NCI-H2227 (cell line): ENCODE data around the gene NHS.

Source experiments
- DNase-seq: peaks from one replicate; lab custom pipeline; 2025; ENCODE audit not compliant: unreplicated experiment; lab: John Stamatoyannopoulos, UW

NHS gene

DNA sequence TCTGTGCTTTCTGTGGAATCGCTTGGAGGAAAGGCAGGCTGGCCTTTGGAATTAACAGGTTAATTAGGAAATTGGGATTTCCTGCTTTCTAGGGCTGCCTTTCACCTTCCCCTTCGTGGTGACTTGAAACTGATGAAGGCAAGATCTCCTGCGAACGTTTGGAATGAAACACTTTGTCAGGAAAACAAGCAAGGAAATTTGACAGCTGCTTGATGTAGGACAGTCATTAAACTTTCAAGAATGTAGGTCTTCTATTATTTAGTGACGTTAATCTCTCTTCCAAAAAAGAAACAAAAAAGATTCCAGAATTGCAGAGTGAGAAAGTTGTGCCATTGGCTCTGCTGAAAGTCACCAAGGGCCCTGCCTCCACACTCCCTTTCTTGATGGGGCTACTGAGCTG lies 206.6 kb downstream of the NHS start:
- DNase-seq: no peak

DNA sequence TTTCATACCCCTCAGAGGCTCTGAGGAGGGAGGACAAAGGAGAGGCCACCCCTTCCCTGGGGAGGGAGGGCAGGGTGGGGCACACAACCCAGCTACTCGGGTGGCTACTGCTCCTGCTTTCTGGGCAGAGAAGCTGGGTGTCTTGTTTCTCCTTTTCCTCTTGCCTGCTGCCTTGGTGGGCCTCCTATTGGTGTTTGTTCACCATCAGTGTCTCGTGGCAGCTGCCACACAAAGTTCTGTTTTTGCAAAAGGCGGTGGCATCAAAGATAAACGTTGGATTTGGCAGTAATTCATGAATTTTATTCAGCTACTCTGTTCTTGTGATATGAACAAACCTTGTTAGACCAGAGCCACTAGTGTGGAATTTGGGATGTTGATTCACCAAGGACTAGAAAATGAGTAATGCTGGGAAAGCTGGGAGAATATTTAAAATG lies 209.3 kb downstream of the NHS start:
- DNase-seq: no peak

DNA sequence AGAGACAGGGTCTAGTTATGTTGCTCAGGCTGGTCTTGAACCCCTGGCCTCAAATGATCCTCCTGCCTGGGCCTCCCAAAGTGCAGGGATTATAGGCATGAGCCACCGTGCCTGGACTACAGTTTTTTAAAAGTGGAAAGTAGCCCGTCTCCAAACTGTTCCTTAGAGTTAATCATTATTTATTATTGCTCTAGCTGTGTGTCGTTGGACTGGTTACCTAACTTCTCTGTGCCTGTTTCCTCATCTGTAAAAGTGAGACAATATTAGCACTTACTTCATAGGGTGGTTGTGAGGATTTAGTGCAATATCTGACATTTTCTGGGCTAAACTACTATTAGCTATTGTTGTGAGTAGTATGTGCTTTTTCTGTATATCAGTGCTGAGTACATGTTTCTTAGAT lies 210.0 kb downstream of the NHS start:
- DNase-seq: no peak

DNA sequence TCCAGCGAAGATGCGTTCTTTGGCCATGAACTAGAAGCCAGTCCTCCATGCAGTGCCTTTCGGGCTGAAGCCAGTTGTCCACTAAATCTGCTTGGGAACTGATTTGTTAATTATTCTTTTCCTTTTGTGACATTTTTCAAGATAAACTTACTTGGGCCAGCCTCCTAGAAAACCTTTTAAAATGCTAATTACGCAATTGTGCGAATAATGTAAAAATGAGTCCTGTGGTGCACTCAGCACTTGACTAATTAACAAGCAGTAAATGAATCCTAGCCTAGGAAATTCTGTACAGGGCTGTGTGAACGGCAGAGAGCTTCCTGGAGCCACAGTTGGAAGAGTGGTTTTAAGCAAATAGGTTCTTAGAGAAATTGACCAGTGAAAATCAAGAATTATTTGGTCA lies 212.4 kb downstream of the NHS start:
- DNase-seq: no peak

DNA sequence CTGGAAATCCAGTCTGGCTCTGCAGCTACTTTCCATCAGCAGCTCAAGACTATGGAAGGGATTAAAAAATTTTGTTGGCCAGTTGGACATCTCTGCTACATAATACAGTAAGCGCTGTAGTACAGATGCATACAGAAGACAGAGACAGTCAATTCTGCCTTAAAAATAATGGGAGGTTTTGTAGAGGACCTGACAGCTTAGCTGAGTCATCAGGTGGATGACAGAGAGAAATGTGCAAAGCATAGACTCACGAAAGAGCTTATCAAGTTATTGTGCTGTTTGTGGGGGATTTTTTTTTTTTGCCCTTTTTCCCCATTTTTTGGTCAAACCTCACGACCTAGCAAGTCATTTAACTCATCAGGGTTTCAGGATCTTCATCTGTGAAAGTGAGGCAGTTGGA lies 213.3 kb downstream of the NHS start:
- DNase-seq: no peak

DNA sequence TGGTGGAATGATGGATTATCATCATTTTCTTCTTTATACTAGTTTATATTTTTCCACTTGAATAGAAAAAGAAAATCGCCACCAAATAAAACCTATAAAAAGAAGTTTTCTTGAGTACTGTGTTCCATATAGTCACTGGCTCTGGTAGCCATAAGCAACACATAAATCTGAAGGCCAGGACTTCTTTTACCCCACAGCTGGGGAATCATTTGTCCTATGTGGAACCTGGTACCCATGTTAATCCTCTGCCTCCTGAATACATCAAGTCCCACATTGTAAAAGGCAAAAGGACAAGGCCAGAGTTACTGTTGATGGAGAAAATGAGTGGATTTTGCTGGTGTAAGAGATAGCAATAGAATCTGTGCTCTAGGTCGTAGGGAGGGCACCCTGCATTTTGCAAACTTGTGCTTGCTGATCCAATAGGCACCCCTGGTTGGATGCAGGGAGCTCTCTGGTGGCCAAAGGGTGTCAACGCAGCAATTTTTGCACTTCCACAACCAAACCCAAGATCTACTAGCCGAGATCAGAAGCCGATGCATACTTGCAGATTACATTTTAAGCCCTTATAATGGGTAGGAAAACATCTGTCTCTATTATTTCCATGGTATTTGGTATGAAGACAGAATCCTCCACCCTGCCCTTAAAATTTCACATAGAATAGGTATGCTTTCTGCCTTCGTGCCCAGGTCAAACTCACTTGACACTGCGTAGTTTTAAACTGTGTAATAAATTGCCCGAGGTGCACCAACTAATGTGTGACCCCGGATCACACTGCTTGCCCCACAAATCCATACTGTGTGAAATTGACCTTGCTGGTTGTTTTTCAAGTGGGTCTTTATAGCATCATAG lies 216.1 kb downstream of the NHS start:
- peak; percentile 78 for DNase-seq

DNA sequence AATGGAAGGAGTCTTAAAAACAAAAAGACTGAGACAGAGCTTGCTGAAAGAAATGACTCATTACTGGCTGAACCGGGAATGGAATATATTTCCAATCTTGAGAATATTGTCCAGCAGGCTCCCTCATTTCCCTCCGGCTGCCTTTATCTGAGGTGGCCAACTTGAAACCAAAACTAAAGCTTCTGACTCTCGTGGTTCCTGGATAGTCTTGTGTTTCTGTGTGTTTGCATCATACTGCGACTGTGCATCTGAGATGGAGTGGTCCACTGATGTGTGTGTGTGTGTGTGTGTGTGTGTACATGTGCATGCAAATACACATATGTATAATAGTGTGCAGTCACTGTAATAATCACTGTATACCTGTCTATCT lies 216.7 kb downstream of the NHS start:
- no peak for DNase-seq

DNA sequence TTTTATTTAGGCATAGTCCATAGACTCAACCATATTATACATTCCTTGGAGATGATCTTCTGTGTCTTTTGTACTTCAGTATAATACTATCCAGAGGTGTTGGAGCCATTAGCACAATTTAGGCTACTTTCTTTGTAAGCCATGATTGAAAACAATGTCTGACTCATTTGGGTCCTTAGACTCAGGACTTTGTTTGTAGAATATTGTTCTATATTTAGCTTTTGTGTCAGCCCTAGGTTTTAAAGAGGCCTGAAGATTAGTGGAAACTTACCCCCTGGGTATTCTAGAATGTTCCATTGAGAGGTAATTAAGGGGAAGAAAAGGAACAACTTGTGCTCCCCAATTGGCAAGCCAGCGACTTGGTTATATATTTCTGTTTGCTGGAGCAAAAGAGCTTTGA lies 217.1 kb downstream of the NHS start:
- DNase-seq: no peak

DNA sequence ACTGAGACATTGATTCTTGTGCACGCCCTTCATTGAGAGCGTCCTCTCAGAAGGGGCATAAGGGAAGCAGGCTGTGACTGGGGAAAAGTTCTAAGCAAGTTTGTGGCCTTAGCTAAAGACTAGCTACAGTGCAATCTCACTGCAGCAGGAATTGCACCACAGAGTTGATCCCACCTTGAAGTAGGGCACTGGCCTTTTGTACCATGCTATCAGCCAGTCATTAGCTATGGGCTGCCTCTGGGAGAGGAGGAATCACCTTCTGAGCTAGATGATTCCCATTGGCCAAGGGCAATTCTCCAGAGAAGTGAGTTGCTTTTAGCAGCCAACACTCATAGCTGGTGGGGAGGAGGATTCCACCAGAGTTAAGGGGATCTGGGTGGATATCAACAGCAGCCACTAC lies 219.7 kb downstream of the NHS start:
- no peak for DNase-seq

DNA sequence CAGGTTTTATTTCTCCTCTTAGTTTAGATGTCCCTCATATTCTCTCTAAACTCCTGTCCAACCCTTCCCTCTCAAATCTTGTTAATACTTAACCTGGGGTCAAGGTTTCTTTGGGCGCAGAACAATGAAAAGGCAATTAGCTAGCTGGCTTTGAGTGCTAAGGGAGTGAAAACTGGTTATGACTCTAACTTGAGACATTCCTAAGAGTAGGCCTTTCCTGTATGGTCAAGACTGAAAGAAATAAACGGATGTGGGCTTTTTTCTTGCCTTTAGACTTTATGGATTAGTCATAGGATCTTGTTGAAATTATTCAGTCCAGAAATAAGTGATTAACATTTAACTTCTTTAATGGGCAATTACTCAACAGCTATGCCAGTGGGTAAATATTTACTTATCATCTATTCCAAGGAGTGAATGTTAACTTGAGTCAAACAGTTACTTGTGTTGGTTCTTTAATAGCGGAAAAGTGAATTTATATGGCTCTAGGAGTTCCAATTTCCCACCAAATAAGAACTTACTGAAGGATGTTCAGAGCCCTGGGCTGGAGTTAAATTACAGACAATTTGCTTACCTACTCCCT lies 220.5 kb downstream of the NHS start:
- DNase-seq: no peak

DNA sequence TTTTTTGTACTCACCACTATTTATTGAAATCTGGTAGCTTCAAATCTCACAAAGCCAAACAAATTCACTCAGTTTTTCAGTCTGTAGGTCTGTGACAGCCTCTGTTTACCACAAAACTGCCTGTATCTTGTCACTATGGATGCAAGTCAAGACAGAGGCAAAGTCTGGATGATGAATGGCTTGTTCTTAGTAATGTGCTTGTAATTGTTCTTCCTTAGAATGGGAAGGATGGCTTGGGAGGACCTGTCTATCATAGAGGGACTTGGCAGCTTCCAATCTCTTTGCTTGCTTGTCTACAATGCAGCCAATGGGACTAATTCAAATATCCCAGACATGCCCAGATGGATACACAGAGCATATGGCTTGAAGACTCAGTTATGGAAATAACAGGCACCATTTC lies 221.1 kb downstream of the NHS start:
- DNase-seq: no peak

DNA sequence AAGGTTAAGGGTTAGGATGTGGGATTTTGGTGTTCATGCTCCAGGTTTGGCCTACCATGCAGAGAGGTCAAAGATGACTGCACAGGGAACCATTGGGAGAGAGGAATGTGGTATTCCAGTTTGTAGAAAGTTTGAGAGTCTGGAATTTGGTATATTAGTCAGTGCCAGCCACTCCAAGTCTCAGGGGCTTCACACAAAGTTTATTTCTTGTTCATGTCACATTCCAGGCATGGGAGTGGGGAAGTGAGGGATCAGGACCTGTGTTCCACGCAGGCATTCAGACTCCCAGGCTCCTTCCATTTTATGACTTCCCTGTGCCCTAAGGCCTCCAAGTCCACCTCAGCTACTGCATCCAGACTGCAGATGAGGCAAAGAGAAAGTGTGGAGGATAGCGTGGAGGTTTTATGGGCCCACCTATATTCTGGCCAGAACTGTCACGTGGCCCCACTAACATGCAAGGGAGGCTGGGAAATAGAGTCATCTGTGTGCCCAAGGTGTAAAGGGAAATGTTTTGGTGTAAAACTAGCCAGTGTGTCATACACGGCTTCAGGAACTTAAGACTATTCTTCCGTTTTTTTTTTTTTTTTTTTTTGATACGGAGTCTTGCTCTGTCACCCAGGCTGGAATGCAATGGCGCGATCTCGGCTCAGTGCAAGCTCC lies 221.7 kb downstream of the NHS start:
- DNase-seq: no peak

DNA sequence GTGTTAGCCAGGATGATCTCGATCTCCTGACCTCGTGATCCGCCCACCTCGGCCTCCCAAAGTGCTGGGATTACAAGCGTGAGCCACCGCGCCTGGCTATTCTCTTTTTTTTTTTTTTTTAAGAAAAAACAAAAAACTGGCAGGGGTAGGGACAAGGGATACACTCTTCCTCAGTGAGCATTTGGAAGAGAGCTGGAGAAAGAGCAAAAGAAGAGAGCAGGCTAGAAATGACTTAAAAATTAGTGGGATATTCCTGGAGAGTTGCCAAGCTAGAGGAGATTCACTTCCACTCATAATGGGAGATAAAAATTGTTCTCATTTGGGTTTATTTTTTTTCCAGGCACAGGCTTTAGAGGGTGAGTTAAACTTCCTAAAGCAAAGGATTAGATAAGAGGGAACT lies 222.3 kb downstream of the NHS start:
- DNase-seq: no peak

DNA sequence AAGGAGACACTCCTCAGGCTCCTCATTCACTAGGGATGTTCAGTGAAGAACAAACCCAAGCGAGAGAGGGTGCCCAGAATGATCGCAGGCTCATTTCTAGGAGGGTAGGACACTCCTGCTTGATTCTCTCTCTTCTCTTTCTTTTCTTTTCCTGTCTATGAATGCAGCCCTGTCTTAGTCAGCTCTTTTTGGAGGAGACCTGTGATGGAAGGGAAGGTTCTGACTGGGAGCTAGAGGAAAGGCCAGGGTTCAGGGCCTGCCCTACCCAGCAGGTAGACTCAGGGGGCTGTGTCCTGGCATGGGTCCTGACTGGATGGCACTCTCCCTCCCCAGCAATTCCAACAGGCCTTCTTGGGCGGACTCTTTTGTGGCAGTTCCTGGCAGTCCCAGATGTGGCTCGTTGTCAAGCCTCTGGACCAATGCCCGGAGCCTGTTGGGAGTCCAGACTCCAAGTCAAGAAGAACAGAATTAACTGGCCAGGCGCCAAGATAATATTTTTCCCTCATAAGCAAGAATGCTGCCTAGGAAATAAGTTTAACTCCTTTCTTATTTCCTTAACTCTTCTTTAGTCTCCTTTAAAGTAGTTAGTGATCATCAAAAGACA lies 222.9 kb downstream of the NHS start:
- DNase-seq: peak; percentile 35

DNA sequence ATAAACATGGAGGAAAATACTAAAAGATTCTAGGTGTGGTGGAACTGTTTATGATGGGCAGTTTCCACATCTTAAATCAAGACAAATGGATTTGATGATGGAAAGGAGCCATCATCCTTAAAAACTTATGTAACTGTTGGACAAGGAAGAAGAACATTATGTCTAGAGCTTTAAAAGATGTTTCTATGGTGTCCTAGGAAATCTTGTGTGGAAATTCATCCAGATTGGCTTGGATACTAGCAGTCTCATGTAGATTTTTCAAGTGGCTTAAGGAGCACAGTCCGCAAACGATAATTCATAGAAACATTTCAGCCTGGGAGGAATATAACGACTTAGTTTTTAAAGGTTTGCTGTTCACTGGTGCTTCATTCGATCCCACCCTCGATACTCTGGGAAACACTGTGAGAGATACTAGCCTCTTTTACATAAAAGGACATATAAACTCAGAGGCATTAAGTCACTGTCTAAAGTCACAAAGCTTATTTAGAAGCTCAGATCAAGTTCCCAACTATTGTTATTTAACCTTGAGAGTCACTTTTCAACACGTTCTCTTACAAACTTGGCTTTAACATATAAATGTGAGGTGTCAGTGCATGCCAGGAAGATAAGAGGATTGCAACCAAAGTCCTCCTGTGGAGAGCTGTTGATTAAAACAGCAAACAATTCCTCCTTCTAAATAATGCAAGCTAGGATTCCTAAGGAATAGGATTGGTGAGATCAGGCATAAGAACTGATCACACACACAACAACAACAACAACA lies 226.6 kb downstream of the NHS start:
- no peak for DNase-seq

DNA sequence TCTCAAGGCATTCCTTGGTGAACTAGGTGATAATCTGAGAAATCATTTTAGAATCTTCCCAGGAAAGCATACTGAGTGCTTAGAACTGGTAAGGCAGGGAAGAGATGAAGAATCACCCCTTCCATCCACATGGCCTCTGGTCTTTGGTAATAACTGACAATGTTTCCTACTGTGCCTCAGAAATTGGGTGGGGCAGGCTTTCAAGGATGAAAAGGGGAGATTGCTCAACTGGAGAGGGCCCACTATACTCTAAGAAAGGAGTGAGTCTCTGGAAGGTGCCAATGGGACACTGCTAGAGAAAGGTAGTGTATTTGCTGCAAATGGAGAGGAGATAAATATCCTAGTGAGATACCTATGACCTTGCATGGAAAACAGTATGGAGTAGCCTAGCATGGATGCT lies 227.2 kb downstream of the NHS start:
- no peak for DNase-seq

DNA sequence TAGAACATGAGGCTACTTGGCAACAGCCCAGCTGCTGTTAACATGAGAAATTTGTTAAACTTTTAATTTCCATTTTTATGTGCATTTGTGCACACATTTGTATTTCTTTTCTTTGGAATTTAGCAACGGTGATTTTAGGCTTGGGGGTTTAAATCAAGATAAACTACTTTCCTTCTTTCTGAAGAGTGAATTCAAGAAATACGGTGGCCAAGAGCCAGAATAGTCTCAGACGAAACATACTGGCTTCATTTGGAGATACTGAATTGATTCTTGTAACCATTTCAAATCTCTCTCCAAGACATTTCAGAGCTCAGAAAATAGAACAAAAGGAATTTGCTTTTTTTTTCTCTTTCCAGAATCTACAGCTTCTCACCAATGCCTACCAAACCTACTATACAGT lies 228.2 kb downstream of the NHS start:
- no peak for DNase-seq

DNA sequence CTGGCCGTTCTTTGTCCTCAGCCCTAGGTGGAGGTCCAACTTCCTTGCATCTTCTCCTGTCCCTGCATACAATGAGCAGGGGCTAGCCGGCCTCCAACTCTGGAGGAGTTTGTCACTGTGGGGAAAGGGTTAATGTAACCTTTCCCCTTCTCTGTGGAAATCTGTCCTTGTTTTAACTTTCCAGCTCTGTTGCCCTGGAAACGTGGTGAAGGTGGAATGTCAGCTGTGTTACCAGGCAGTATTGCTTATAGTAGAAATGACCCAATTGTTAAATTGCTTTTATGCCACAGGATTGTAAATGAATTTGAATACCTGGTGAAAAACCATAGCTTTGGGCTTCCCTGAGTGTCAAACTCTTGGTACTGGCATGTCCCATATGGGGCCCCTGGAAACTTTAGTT lies 230.7 kb downstream of the NHS start:
- no peak for DNase-seq

DNA sequence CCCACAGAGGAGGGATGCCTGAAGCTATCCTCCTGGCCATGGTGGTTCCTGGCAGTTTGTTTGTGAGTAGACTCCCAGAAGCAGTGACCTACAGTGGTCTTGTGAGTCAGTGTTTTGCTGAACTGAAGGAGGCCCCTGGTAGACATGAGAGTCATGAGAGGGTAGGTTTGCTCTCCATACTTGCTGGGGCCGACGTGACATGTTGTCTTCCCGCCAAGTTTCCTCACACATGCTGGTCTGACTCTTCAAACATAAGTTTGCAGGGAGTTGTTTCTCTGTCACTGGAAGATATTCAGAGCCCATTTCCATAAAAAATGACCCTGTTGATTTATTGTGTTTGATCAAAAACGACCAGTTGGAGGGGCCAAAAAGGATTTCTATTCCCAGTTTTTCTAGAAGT lies 231.2 kb downstream of the NHS start:
- DNase-seq: no peak

DNA sequence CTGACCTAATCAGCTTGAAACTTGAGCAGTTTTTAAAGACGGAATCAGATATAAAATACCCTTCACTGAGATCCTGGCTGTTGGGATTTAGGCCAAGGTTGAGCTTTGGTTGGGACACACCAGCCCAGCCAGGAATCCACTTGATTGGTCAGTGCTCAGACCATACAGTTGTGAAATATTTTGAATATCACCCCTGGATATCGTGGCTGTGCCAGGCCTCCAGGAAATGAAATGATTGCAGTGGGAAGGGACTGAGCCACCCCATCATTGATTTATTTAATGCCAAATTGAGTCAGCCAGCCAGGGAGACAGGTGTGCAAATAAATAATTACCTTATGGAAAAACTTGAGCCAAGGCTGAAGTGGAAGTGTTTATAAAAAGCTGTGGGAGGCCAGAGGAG lies 233.9 kb downstream of the NHS start:
- no peak for DNase-seq

DNA sequence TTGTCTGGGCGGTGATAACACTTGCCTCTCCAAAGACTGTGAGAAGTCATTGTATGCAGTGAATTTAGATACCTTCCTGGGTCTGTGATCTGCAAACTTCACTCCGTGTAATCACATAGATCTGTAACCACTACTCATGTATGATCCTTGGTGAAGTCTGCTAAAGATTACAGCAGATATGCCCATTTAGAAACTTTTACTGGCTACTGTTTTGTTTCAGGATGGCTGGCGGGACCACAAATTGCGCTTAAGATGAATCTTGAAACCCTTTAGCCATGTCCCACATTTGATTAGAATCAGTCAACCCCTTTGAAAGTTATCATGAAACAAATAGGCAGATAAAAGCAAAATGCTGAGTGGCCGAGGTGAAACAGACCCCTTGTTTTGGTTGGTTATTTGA lies 235.8 kb downstream of the NHS start:
- DNase-seq: no peak
